PC-9 (cell line): Measurements from ENCODE around the gene ARMH2.

ENCODE experiments used
- CTCF ChIP-seq: fragments of 200-600 bp; sonication (generic); conservative IDR thresholded peaks from 2 replicates; pipeline ENCODE4 v1.6.1; 2017; ENCODE audit warnings: mixed run types, antibody characterized with exemption, mild to moderate bottlenecking, moderate library complexity
- EZH2 ChIP-seq: fragments of 200-600 bp; sonication (generic); IDR thresholded peaks from 2 replicates; pipeline ENCODE4 v1.8.0; 2017; ENCODE audit warnings: antibody characterized with exemption, low read depth

DNA sequence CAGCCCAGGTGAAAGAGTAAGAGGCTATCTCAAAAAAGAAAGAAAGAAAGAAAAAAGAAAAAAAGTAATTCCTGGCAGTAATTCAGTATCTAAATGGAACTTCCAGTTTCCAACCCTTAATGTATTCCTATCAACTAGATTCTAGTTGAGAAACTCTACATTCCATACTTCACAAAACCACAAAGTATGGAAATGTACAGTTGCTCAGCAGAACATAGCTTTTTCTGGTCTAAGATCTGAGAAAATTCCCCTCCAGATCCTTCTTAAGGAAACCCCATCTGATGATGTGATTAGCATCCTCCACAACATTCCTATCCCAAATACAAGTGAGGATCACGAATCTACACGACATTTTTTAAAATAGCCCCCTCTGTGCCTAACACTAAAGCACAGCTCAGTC lies 3.6 kb downstream of the ARMH2 start:
- TF ChIP-seq CTCF (no peak), EZH2 (no peak)
